Measurements from ENCODE around the gene WDR41. TPM values are rescaled to one million over a fixed set of nuclear protein-coding genes. Genes with fewer than 3 reads are reported as not detected.

WDR41 gene
- total and polyA plus RNA-seq, 9 of the 15 experiments (the other 6 are each of a cell fraction or from before 2014, with no cell fraction given), result 33.6 to 67.2 (median 55.5) TPM

DNA sequence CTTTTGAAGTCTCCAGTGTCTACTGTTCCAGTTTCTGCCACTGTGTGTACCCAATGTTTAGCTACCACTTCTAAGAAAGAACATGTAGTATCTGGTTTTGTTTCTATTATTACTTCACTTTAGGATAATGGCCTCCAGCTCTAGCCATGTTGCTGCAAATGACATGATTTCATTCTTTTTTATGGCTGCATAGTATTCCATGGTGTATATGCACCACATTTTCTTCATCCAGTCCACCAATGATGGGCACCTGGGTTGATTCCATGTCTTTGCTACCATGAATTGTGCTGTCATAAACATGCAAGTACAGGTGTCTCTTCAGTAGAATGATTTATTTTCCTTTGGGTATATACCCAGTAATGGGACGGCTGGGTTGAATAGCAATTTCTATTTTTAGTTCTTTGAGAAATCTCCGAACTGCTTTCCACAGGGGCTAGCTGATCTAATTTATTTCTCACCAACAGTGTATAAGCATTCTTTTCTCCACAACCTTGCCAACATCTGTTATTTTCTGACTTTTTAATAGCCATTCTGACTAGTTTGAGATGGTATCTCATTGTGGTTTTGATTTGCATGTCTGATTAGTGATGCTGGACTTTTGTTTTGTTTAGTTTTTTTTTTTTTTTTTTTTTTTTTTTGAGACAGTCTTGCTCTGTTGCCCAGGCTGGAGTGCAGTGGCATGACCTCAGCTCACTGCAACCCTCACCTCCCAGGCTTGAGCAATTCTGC lies 68.9 kb downstream of the WDR41 start:
- H3K4me1 ChIP-seq (replicated peaks in 1 of 2; ENCODE audit: control insufficient read depth in 2 of 2, insufficient read depth in 2 of 2, low read length in 2 of 2), result no peaks in the 10 kb centered on the region
- in situ Hi-C loops (cut with MboI) (no loop called here), intact Hi-C loops (cut with micrococcal nuclease) (no loop called here)
- WGBS (ENCODE audit: insufficient coverage, low coverage, missing lambda C conversion rate), result 76% methylated on average over 2 of the region's 2 CpGs
- no peak overlapping the region for H2AFZ ChIP-seq (ENCODE audit: low read depth, low read length)
- H3K4me3 ChIP-seq, result no peak overlapping the region
- H3K9me3 ChIP-seq (replicated peaks; ENCODE audit: control insufficient read depth, insufficient read depth, low read depth, low read length), result no peaks in the 10 kb centered on the region
- no peak overlapping the region for H3K4me2 ChIP-seq (ENCODE audit: insufficient read depth, low read length)
- H3K27me3 ChIP-seq (ENCODE audit: control insufficient read depth in 2 of 2, insufficient read depth in 2 of 2, low read length in 2 of 2), result peaks cover 4 to 13% of the 10 kb centered on the region in 2 experiments; a peak in 3 of 5 replicates
- H3K9me1 ChIP-seq (ENCODE audit: control insufficient read depth, insufficient read depth, low read length), result no peaks in the 10 kb centered on the region
- no peak overlapping the region for H3K27ac ChIP-seq (ENCODE audit: extremely low read depth, low read depth, low read length)
- no peak for ATAC-seq
- TF ChIP-seq BRD4 (IDR thresholded peaks at IDR 0.05) (no peak), RBM25 (IDR thresholded peaks at IDR 0.05; ENCODE audit: low read depth, low read length, severe bottlenecking) (peak; percentile 22)
- no TSS peak for BruUV-seq (replicated peaks)
- ChIA-PET POLR2A (no interaction called here), CTCF (ENCODE audit: low intra/inter-chr PET ratio) (no interaction called here)
- peaks cover 3% of the 10 kb centered on the region; the same call in 1 of the 3 replicates for H3K36me3 ChIP-seq (ENCODE audit: control insufficient read depth, insufficient read depth, low read length)
- FAIRE-seq, result no peak
- H3K79me2 ChIP-seq (ENCODE audit: control insufficient read depth, insufficient read depth, low read length), result no peaks in the 10 kb centered on the region
- H4K20me1 ChIP-seq (replicated peaks; ENCODE audit: control insufficient read depth, insufficient read depth, low read length), result no peaks in the 10 kb centered on the region; the same call in 1 of the 2 replicates
- H3K9ac ChIP-seq (ENCODE audit: insufficient read depth in 1 of 2, low read depth in 2 of 2, low read length in 2 of 2), result no peak overlapping the region
- no peak for DNase-seq (ENCODE audit: extremely low read depth in 1 of 4, low spot score in 3 of 4)

DNA sequence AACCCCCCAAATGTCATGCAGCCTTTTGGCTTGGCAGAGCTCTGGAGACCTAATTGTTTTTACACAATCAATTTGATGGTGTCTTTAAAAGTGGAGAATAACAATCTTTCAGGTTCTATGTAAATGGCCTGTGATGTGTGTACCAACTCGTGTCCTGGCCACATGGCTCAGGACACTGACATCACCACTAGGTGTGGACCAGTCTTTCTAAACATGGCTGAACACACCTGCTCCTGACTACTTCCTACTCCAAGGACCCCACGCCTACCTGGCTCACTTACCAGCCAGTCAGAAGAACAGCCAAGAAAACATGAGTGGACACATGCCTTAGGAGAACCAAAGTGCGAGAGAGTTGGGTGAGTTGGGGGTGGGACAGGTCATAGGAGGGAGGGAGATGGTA lies 71.2 kb downstream of the WDR41 start:
- Histone ChIP-seq H3K9me1 (ENCODE audit: control insufficient read depth, insufficient read depth, low read length) (no peaks in the 10 kb centered on the region), H3K36me3 (ENCODE audit: control insufficient read depth, insufficient read depth, low read length) (no peaks in the 10 kb centered on the region; the same call in 2 of the 3 replicates), H3K27ac (ENCODE audit: extremely low read depth, low read depth, low read length) (no peak overlapping the region), H3K4me2 (ENCODE audit: insufficient read depth, low read length) (no peak overlapping the region), H3K9me3 (replicated peaks; ENCODE audit: control insufficient read depth, insufficient read depth, low read depth, low read length) (no peaks in the 10 kb centered on the region), H3K4me3 (no peak overlapping the region), H3K4me1 (replicated peaks in 1 of 2; ENCODE audit: control insufficient read depth in 2 of 2, insufficient read depth in 2 of 2, low read length in 2 of 2) (no peaks in the 10 kb centered on the region), H4K20me1 (replicated peaks; ENCODE audit: control insufficient read depth, insufficient read depth, low read length) (no peaks in the 10 kb centered on the region; the same call in 1 of the 2 replicates), H3K79me2 (ENCODE audit: control insufficient read depth, insufficient read depth, low read length) (no peaks in the 10 kb centered on the region), H3K9ac (ENCODE audit: insufficient read depth in 1 of 2, low read depth in 2 of 2, low read length in 2 of 2) (no peak overlapping the region), H3K27me3 (ENCODE audit: control insufficient read depth in 2 of 2, insufficient read depth in 2 of 2, low read length in 2 of 2) (peaks cover 7 to 28% of the 10 kb centered on the region in 2 experiments), H2AFZ (ENCODE audit: low read depth, low read length) (no peak overlapping the region)
- ChIA-PET CTCF (ENCODE audit: low intra/inter-chr PET ratio) (no interaction called here), POLR2A (no interaction called here)
- intact Hi-C loops (cut with micrococcal nuclease), result no loop called here
- no TSS peak for BruUV-seq (replicated peaks)
- DNase-seq (ENCODE audit: extremely low read depth in 1 of 4, low spot score in 3 of 4), result no peak
- in situ Hi-C loops (cut with MboI), result no loop called here
- WGBS (ENCODE audit: insufficient coverage, low coverage, missing lambda C conversion rate), result 0% methylated on average over 3 of the region's 3 CpGs
- ATAC-seq, result no peak
- FAIRE-seq, result no peak
- TF ChIP-seq, protein P1, sequence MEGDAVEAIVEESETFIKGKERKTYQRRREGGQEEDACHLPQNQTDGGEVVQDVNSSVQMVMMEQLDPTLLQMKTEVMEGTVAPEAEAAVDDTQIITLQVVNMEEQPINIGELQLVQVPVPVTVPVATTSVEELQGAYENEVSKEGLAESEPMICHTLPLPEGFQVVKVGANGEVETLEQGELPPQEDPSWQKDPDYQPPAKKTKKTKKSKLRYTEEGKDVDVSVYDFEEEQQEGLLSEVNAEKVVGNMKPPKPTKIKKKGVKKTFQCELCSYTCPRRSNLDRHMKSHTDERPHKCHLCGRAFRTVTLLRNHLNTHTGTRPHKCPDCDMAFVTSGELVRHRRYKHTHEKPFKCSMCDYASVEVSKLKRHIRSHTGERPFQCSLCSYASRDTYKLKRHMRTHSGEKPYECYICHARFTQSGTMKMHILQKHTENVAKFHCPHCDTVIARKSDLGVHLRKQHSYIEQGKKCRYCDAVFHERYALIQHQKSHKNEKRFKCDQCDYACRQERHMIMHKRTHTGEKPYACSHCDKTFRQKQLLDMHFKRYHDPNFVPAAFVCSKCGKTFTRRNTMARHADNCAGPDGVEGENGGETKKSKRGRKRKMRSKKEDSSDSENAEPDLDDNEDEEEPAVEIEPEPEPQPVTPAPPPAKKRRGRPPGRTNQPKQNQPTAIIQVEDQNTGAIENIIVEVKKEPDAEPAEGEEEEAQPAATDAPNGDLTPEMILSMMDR (IDR thresholded peaks at IDR 0.05 in 2 of 3, conservative IDR thresholded peaks at IDR 0.05 in 1 of 3; ENCODE audit: insufficient read depth in 2 of 3, low read depth in 1 of 3, low read length in 3 of 3), result no peak
- TF ChIP-seq, protein P2, sequence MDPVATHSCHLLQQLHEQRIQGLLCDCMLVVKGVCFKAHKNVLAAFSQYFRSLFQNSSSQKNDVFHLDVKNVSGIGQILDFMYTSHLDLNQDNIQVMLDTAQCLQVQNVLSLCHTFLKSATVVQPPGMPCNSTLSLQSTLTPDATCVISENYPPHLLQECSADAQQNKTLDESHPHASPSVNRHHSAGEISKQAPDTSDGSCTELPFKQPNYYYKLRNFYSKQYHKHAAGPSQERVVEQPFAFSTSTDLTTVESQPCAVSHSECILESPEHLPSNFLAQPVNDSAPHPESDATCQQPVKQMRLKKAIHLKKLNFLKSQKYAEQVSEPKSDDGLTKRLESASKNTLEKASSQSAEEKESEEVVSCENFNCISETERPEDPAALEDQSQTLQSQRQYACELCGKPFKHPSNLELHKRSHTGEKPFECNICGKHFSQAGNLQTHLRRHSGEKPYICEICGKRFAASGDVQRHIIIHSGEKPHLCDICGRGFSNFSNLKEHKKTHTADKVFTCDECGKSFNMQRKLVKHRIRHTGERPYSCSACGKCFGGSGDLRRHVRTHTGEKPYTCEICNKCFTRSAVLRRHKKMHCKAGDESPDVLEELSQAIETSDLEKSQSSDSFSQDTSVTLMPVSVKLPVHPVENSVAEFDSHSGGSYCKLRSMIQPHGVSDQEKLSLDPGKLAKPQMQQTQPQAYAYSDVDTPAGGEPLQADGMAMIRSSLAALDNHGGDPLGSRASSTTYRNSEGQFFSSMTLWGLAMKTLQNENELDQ (CRISPR knock-in tag; IDR thresholded peaks at IDR 0.05; ENCODE audit: borderline replicate concordance), result no peak
- TF ChIP-seq ZFP1 (CRISPR knock-in tag; IDR thresholded peaks at IDR 0.05), result no peak
- TF ChIP-seq, protein P3, sequence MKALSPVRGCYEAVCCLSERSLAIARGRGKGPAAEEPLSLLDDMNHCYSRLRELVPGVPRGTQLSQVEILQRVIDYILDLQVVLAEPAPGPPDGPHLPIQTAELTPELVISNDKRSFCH (CRISPR knock-in tag; IDR thresholded peaks at IDR 0.05), result no peak
- TF ChIP-seq, protein P3 (tag; IDR thresholded peaks at IDR 0.05), result no peak

Data from K562 (cell line).